NCI-H345 treated with DMSO at 0.1 percent for 48 hours (cell line): ENCODE measurements around the gene PTPRO.

Experiments used
- DNase-seq: peaks from one replicate; lab custom pipeline; 2025; ENCODE audit not compliant: unreplicated experiment; lab: John Stamatoyannopoulos, UW

Gene PTPRO

GRCh38 chr12:15634010-15634683 is 311.8 kb downstream of the PTPRO start:
- DNase-seq, result no peak

GRCh38 chr12:15636060-15636890 is 314.0 kb downstream of the PTPRO start:
- no peak for DNase-seq

GRCh38 chr12:15638231-15638630 is 315.9 kb downstream of the PTPRO start:
- DNase-seq, result no peak

- DNase-seq, result no peak
Measured at GRCh38 chr12:15644700-15645099, 322.4 kb downstream of the PTPRO start.

- no peak for DNase-seq
Measured at GRCh38 chr12:15646581-15646980, 324.3 kb downstream of the PTPRO start.
